Measurements from ENCODE around the gene CNTNAP2. TPM values are rescaled to one million over a fixed set of nuclear protein-coding genes. Genes with fewer than 3 reads are reported as not detected.

CNTNAP2 gene
- total and polyA plus RNA-seq, 9 of the 15 experiments (the other 6 are each of a cell fraction or from before 2014, with no cell fraction given): 0.04 to 0.62 (median 0.09) TPM; not detected in 4

- POLR2A ChIA-PET: no interaction called here
- 5% methylated on average over 2 of the region's 2 CpGs for WGBS (ENCODE audit: insufficient coverage, low coverage, missing lambda C conversion rate)
- 0 out of 2 replicates have a peak, but pooled peaks cover 1% of the 10 kb centered on the region for H3K9me3 ChIP-seq (replicated peaks; ENCODE audit: control insufficient read depth, insufficient read depth, low read depth, low read length)
- ATAC-seq (no peak), FAIRE-seq (no peak), DNase-seq (ENCODE audit: extremely low read depth in 1 of 4, low spot score in 3 of 4) (no peak)
- H3K36me3 ChIP-seq (ENCODE audit: control insufficient read depth, insufficient read depth, low read length): no peaks in the 10 kb centered on the region
- H2AFZ ChIP-seq (ENCODE audit: low read depth, low read length): no peak overlapping the region
- intact Hi-C loops (cut with micrococcal nuclease): no loop called here
- in situ Hi-C loops (cut with MboI): no loop called here
- no peak overlapping the region for H3K9ac ChIP-seq (ENCODE audit: insufficient read depth in 1 of 2, low read depth in 2 of 2, low read length in 2 of 2)
- no peak overlapping the region for H3K27ac ChIP-seq (ENCODE audit: extremely low read depth, low read depth, low read length)
- no peaks in the 10 kb centered on the region for H3K4me1 ChIP-seq (replicated peaks in 1 of 2; ENCODE audit: control insufficient read depth in 2 of 2, insufficient read depth in 2 of 2, low read length in 2 of 2)
- H3K4me3 ChIP-seq: no peak overlapping the region
- CTCF ChIA-PET (ENCODE audit: low intra/inter-chr PET ratio): no interaction called here
- no peaks in the 10 kb centered on the region for H3K27me3 ChIP-seq (ENCODE audit: control insufficient read depth in 2 of 2, insufficient read depth in 2 of 2, low read length in 2 of 2)
- H3K79me2 ChIP-seq (ENCODE audit: control insufficient read depth, insufficient read depth, low read length): no peaks in the 10 kb centered on the region
- no peak overlapping the region for H3K4me2 ChIP-seq (ENCODE audit: insufficient read depth, low read length)
- H3K9me1 ChIP-seq (ENCODE audit: control insufficient read depth, insufficient read depth, low read length): no peaks in the 10 kb centered on the region
- no TSS peak for BruUV-seq (replicated peaks)
- no peaks in the 10 kb centered on the region for H4K20me1 ChIP-seq (replicated peaks; ENCODE audit: control insufficient read depth, insufficient read depth, low read length)
- TF ChIP-seq ETS2 (tag; IDR thresholded peaks at IDR 0.05; ENCODE audit: borderline replicate concordance, poor library complexity, severe bottlenecking): no peak
- no peak for TF ChIP-seq MCM7 (IDR thresholded peaks at IDR 0.05)
- no peak for TF ChIP-seq ARID2 (IDR thresholded peaks at IDR 0.05)
- no peak for TF ChIP-seq MNT (conservative IDR thresholded peaks at IDR 0.05)
- TF ChIP-seq CC2D1A (IDR thresholded peaks at IDR 0.05): no peak
- no peak for TF ChIP-seq ZNF121 (CRISPR knock-in tag; conservative IDR thresholded peaks at IDR 0.05)
- no peak for TF ChIP-seq SNIP1 (IDR thresholded peaks at IDR 0.05; ENCODE audit: low read depth)
- no peak for TF ChIP-seq BRD4 (IDR thresholded peaks at IDR 0.05)
- TF ChIP-seq NR2C1 (IDR thresholded peaks at IDR 0.05): no peak
- TF ChIP-seq NR2C1 (tag; IDR thresholded peaks at IDR 0.05): no peak
- TF ChIP-seq SAFB (IDR thresholded peaks at IDR 0.05; ENCODE audit: borderline replicate concordance, low read depth, low read length): no peak
- TF ChIP-seq MTA2 (IDR thresholded peaks at IDR 0.05; ENCODE audit: low read depth): no peak
- no peak for TF ChIP-seq SMARCA5 (IDR thresholded peaks at IDR 0.05)
- no peak for TF ChIP-seq L3MBTL2 (IDR thresholded peaks at IDR 0.05)
- TF ChIP-seq ZNF583 (CRISPR knock-in tag; IDR thresholded peaks at IDR 0.05): no peak
- no peak for TF ChIP-seq MBD2 (IDR thresholded peaks at IDR 0.05; ENCODE audit: borderline replicate concordance, low read depth)
- TF ChIP-seq ZNF518B (CRISPR knock-in tag; IDR thresholded peaks at IDR 0.05): no peak
- no peak for TF ChIP-seq CREB1 (IDR thresholded peaks at IDR 0.05)
- no peak for TF ChIP-seq CREB1 (CRISPR knock-in tag; IDR thresholded peaks at IDR 0.05)
Measured at GRCh38 chr7:147041438-147041837, 924.8 kb downstream of the CNTNAP2 start.
